GM18873 (cell line): Measurements from ENCODE around the gene HHAT.

Source experiments
- ATAC-seq: cut with Tn5 transposase; IDR thresholded peaks from one replicate; pipeline ENCODE4 v1.9.1; 2021; ENCODE audit warnings: mild to moderate bottlenecking, moderate library complexity, moderate number of reproducible peaks; ENCODE audit not compliant: unreplicated experiment, low FRiP score

HHAT gene

DNA sequence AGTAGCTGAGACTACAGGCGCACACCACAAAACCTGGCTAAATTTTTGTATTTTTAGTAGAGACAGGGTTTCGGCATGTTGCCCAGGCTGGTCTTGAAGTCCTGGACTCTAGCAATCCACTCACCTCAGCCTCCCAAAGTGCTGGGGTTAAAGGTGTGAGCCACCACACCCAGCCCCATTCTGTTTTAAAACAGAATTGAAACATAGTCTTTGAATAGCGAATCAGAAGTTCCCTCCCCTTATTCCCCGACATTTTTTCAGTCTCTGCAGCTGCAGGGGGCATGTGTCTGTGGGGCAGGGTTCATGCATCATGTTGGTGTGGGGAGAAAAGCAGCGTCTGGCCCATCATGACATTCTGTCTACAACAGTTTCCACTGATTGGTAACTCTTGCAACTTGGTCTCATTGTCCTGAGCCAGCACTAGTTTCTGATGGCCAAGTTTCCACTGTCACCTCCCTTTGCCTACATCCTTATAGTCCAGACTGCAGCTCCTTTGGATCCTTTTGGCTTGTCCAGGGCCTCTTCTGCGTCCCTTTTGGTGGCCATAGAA lies 15.6 kb upstream of the HHAT start:
- no peak for ATAC-seq

GRCh38 chr1:210313921-210314320 lies 14.8 kb upstream of the HHAT start:
- no peak for ATAC-seq

GRCh38 chr1:210315529-210315928 lies 13.2 kb upstream of the HHAT start:
- no peak for ATAC-seq

DNA sequence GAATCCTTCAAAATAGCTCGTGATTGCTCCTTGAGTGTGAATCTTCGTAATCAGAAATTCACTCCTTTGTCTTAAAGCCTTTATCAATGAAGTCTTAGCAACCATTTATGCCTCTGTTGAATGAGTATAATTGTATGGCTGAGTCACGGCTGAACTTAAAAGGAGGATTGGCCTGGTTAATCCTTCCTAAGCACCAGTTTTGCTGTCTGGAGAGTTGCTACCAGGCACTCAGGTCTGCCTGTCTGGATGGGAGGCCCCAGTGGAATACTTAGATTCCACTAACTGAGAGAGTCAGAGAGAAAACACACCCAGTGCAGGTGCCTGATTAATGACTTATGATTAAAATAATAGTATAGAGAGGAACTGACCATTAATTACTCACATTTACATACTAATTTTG lies 7.6 kb upstream of the HHAT start:
- ATAC-seq: no peak

- ATAC-seq: no peak
These were observed 7.2 kb upstream of the HHAT start for GRCh38 chr1:210321552-210321951.

GRCh38 chr1:210323957-210324356 lies 4.7 kb upstream of the HHAT start:
- ATAC-seq: no peak

DNA sequence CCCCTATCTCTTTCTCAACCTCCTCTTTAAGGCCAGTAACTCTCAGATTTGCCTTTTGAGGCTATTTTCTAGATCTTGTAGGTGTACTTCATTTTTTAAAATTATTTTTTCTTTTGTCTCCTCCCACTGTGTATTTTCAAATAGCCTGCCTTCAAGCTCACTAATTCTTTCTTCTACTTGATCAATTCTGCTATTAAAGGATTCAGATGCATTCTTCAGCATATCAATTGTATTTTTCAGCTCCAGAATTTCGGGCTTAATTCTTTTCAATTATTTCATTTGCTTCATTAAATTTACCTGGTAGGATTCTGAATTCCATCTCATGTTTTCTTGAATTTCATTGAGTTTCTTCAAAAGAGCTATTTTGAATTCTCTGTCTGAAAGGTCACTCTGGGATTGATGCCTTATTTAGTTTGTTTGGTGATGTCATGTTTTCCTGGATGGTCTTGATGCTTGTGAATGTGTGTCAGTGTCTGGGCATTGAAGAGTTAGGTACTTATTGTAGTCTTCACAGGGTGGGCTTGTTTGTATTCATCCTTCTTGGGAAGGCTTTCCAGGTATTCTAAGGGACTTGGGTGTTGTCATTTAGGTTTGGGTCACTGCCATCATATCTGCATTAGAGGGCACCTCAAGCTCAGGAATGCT lies 3.6 kb upstream of the HHAT start:
- no peak for ATAC-seq

GRCh38 chr1:210328032-210328745 lies 513 bp upstream of the HHAT start:
- no peak for ATAC-seq

DNA sequence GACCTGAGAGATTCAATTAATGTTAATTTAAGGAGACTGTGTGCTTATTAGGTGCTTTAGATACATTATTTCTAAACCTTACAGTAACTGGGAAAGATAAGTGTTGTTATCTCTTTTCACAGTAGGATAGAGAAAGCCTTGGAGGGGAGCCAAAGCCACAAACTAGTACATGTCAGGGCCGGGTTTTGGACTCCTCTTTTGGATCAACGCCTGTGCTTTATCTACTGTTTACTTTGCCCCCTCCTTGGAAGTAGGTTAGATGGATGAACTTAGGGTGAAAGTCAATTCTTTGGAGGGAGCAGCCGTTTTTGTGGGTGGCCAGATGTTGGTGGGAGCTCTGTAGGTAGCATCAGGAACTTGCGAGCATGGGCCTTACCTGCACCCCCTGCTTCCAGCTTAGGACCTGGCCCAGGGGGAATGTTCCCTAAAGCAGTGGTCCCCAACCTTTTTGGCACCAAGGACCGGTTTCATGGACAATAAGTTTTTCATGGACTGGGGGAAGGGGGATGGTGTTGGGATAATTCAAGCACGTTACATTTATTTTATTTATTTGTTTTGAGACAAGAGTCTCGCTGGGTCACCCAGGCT lies 1.7 kb downstream of the HHAT start:
- ATAC-seq: no peak

DNA sequence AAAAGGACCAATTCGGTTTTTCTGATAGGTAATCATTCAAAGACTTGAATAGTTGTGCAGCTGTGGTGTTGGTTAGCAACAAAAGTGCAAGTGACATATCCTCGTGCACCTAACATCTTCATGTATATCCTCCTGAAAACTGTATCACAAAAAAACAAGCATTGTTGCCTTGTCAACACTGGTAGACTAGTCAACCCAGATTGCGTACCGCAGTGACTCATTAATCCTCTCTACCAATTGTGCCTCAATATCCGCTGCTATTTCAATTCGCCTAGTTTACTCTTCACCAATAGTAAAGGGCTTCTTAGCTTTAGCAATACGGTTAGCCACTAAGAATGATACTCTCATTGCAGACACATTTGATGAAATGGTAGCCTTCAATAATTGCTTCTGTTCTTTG lies 3.5 kb downstream of the HHAT start:
- no peak for ATAC-seq

DNA sequence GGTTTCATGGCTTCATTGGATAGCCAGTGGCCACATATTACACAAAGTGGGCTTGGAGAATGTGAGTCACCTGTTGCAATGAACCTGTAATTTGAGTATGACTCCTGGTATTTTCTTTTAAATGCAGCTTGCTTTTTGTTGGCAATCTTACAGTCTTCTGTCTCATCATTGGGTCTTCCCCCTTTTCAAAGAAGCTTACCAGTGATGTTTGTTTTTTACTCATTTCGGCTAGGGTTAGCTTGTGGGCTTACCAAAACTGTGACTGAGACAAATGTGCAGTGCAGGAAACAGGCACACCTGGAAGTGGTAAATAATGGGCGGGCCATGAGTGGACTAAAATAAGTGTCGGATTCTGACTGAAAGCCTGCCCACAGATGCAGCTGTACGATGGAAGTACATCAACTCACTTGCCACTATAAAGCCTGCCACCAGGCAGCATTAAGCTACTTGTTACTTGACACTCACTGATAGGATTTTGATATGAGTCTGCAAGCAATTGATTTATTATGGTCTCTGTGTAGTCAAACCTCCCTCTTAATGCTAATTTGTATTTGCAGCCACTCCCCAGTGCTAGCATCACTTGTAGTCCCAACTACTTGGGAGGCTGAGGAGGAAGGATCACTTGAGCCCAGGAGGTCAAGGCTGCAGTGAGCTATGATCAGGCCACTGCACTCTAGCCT lies 4.2 kb downstream of the HHAT start:
- ATAC-seq: peak; percentile 96

DNA sequence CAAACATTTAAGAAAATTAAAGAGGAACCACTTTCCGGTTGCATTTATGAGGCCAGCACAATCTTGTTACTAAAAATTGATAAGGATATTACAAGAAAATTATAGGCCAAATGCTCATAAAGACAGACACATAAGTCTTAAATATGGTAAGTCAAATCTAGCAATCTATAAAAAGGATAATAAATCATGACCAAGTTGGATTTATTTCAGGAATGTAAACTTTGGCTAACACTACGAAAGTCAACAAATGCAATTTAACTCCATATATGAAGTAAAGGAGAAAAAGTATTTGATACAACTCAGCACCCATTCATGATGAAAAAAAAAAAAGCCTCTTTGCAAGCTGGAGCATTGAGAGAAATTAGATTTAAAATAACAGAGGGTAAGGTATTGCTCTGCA lies 6.3 kb downstream of the HHAT start:
- ATAC-seq: no peak

DNA sequence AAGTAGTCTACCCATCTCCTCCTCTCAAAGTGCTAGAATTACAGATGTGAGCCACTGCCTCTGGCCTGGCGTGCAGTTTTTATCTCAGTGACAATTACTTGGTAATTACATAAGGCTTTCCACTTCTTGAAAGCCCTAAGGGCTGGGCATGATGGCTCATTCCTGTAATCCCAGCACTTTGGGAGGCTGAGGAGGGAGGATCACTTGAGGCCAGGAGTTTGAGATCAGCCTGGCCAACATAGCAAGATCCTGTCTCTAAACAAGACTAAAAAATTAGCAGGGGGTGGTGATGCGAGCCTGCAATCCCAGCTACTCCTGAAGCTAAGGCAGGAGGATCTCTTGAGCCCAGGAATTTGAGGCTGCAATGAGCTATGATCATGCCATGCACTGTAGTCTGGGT lies 7.7 kb downstream of the HHAT start:
- ATAC-seq: no peak

DNA sequence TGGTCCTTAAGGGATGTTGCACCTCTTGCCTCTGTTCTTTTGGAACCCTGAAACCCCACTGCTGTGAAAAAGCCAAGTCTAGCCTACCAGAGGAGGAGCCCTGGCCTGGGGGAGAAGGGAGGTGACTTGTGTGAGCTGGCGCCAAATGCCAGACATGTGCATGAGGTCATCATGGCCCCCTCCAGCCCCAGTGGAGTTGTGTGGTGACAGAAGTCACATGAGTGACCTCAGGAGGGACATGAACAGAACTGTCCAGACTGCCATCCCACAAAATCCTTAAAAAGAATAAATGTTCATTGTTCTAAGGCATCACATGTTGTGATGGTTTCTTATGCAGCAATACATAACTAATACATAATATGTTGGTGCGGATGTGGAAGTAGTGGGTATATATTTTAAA lies 10.8 kb downstream of the HHAT start:
- ATAC-seq: no peak

DNA sequence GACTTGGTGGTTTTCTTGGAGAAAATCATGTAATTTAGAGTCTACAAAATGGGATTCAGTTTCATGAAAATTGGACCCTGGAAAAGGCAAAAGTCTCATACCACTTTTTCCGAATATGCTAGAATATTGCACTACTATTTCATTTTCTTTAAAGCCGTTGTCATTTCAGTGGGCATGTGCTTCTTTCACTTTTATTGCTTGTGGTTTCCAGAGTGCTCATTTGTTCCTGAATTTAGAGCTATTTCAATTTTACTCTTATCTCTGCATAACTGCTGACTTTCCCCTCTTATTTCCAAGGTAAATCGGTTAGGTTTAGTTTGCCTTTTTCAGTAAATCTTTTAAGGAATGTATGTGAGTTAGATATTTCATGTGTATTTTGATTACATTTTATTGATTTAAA lies 11.6 kb downstream of the HHAT start:
- no peak for ATAC-seq

DNA sequence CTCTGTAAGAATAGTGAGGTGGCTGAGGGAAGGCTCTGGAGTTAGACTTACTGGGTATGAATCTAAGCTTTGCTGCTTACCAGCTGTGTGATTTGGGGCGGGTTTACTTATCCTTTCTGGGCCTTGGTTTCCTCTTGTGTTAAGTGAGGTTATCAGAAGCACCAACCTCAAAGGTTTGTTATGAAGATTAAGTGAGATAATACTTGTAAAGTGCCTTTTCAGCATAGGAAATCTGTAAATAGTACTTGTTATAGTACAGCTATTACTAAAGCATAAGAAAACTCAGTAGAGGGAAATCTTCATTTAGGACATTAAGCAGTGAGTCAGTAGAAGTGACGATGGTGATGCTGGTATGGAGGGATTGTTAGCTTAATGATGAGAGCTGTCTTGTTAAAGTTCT lies 12.1 kb downstream of the HHAT start:
- ATAC-seq: no peak

- ATAC-seq: peak; percentile 54
These were observed 14.5 kb downstream of the HHAT start for GRCh38 chr1:210342986-210343780.

- ATAC-seq: no peak
These were observed 16.0 kb downstream of the HHAT start for GRCh38 chr1:210344706-210345105.

GRCh38 chr1:210347112-210347511 lies 18.4 kb downstream of the HHAT start:
- peak; percentile 42 for ATAC-seq

- no peak for ATAC-seq
These were observed 22.8 kb downstream of the HHAT start for GRCh38 chr1:210351496-210351895.
